ENCODE measurements around the gene CNTN5.

Gene CNTN5

GRCh38 chr11:100297516-100297915 is 1276.8 kb downstream of the CNTN5 start:
- Histone ChIP-seq H3K27ac (ENCODE audit: low read length) (no peak overlapping the region), H3K9me3 (ENCODE audit: control insufficient read depth, low read depth, low read length) (no peaks in the 10 kb centered on the region), H3K9ac (ENCODE audit: low read length) (no peak overlapping the region), H3K36me3 (ENCODE audit: control insufficient read depth, low read depth, low read length) (no peaks in the 10 kb centered on the region), H3K4me1 (ENCODE audit: control insufficient read depth, low read depth, low read length) (peaks cover 19% of the 10 kb centered on the region), H3K27me3 (ENCODE audit: control insufficient read depth, insufficient read depth, low read length) (no peaks in the 10 kb centered on the region), H3K4me3 (ENCODE audit: low read length) (no peak overlapping the region)

- no peaks in the 10 kb centered on the region for H3K27me3 ChIP-seq (ENCODE audit: control insufficient read depth, insufficient read depth, low read length)
- no peaks in the 10 kb centered on the region for H3K9me3 ChIP-seq (ENCODE audit: control insufficient read depth, low read depth, low read length)
- H3K4me3 ChIP-seq (ENCODE audit: low read length), result no peak overlapping the region
- peaks cover 4% of the 10 kb centered on the region for H3K4me1 ChIP-seq (ENCODE audit: control insufficient read depth, low read depth, low read length)
- H3K9ac ChIP-seq (ENCODE audit: low read length), result no peak overlapping the region
- H3K27ac ChIP-seq (ENCODE audit: low read length), result no peak overlapping the region
- H3K36me3 ChIP-seq (ENCODE audit: control insufficient read depth, low read depth, low read length), result no peaks in the 10 kb centered on the region
Observed at GRCh38 chr11:100302824-100303223, 1282.1 kb downstream of the CNTN5 start.

GRCh38 chr11:100303897-100304296 is 1283.1 kb downstream of the CNTN5 start:
- Histone ChIP-seq H3K27me3 (ENCODE audit: control insufficient read depth, insufficient read depth, low read length) (no peaks in the 10 kb centered on the region), H3K4me3 (ENCODE audit: low read length) (no peak overlapping the region), H3K4me1 (ENCODE audit: control insufficient read depth, low read depth, low read length) (no peaks in the 10 kb centered on the region), H3K9me3 (ENCODE audit: control insufficient read depth, low read depth, low read length) (no peaks in the 10 kb centered on the region), H3K27ac (ENCODE audit: low read length) (no peak overlapping the region), H3K9ac (ENCODE audit: low read length) (no peak overlapping the region), H3K36me3 (ENCODE audit: control insufficient read depth, low read depth, low read length) (no peaks in the 10 kb centered on the region)

GRCh38 chr11:100308202-100308601 is 1287.5 kb downstream of the CNTN5 start:
- Histone ChIP-seq H3K36me3 (ENCODE audit: control insufficient read depth, low read depth, low read length) (no peaks in the 10 kb centered on the region), H3K4me1 (ENCODE audit: control insufficient read depth, low read depth, low read length) (no peaks in the 10 kb centered on the region), H3K4me3 (ENCODE audit: low read length) (no peak overlapping the region), H3K27me3 (ENCODE audit: control insufficient read depth, insufficient read depth, low read length) (no peaks in the 10 kb centered on the region), H3K9ac (ENCODE audit: low read length) (no peak overlapping the region), H3K27ac (ENCODE audit: low read length) (no peak overlapping the region), H3K9me3 (ENCODE audit: control insufficient read depth, low read depth, low read length) (no peaks in the 10 kb centered on the region)

- H3K27me3 ChIP-seq (ENCODE audit: control insufficient read depth, insufficient read depth, low read length), result no peaks in the 10 kb centered on the region
- no peaks in the 10 kb centered on the region for H3K36me3 ChIP-seq (ENCODE audit: control insufficient read depth, low read depth, low read length)
- no peaks in the 10 kb centered on the region for H3K4me1 ChIP-seq (ENCODE audit: control insufficient read depth, low read depth, low read length)
- no peak overlapping the region for H3K4me3 ChIP-seq (ENCODE audit: low read length)
- no peaks in the 10 kb centered on the region for H3K9me3 ChIP-seq (ENCODE audit: control insufficient read depth, low read depth, low read length)
- H3K9ac ChIP-seq (ENCODE audit: low read length), result no peak overlapping the region
- H3K27ac ChIP-seq (ENCODE audit: low read length), result no peak overlapping the region
Observed at GRCh38 chr11:100315946-100316345, 1295.2 kb downstream of the CNTN5 start.

GRCh38 chr11:100316952-100317351 is 1296.2 kb downstream of the CNTN5 start:
- no peaks in the 10 kb centered on the region for H3K27me3 ChIP-seq (ENCODE audit: control insufficient read depth, insufficient read depth, low read length)
- H3K36me3 ChIP-seq (ENCODE audit: control insufficient read depth, low read depth, low read length), result no peaks in the 10 kb centered on the region
- H3K4me1 ChIP-seq (ENCODE audit: control insufficient read depth, low read depth, low read length), result no peaks in the 10 kb centered on the region
- H3K9ac ChIP-seq (ENCODE audit: low read length), result no peak overlapping the region
- no peak overlapping the region for H3K4me3 ChIP-seq (ENCODE audit: low read length)
- H3K27ac ChIP-seq (ENCODE audit: low read length), result no peak overlapping the region
- no peaks in the 10 kb centered on the region for H3K9me3 ChIP-seq (ENCODE audit: control insufficient read depth, low read depth, low read length)

- H3K9ac ChIP-seq (ENCODE audit: low read length), result no peak overlapping the region
Observed at GRCh38 chr11:100319691-100320090, 1298.9 kb downstream of the CNTN5 start.

GRCh38 chr11:100328626-100329340 is 1308.0 kb downstream of the CNTN5 start:
- no peak overlapping the region for H3K27ac ChIP-seq (ENCODE audit: low read length)
- H3K4me3 ChIP-seq (ENCODE audit: low read length), result no peak overlapping the region
- peaks cover 3% of the 10 kb centered on the region for H3K4me1 ChIP-seq (ENCODE audit: control insufficient read depth, low read depth, low read length)
- no peaks in the 10 kb centered on the region for H3K36me3 ChIP-seq (ENCODE audit: control insufficient read depth, low read depth, low read length)
- no peaks in the 10 kb centered on the region for H3K9me3 ChIP-seq (ENCODE audit: control insufficient read depth, low read depth, low read length)
- no peak overlapping the region for H3K9ac ChIP-seq (ENCODE audit: low read length)
- H3K27me3 ChIP-seq (ENCODE audit: control insufficient read depth, insufficient read depth, low read length), result no peaks in the 10 kb centered on the region

More at GRCh38 chr11:100319691-100320090, 1298.9 kb downstream of the CNTN5 start:
- H3K36me3 ChIP-seq (ENCODE audit: control insufficient read depth, low read depth, low read length), result no peaks in the 10 kb centered on the region
- H3K9me3 ChIP-seq (ENCODE audit: control insufficient read depth, low read depth, low read length), result no peaks in the 10 kb centered on the region
- no peak overlapping the region for H3K27ac ChIP-seq (ENCODE audit: low read length)
- H3K27me3 ChIP-seq (ENCODE audit: control insufficient read depth, insufficient read depth, low read length), result no peaks in the 10 kb centered on the region
- no peak overlapping the region for H3K4me3 ChIP-seq (ENCODE audit: low read length)
- H3K4me1 ChIP-seq (ENCODE audit: control insufficient read depth, low read depth, low read length), result no peaks in the 10 kb centered on the region

- H3K9me3 ChIP-seq (ENCODE audit: control insufficient read depth, low read depth, low read length), result no peaks in the 10 kb centered on the region
- peaks cover 3% of the 10 kb centered on the region for H3K4me1 ChIP-seq (ENCODE audit: control insufficient read depth, low read depth, low read length)
- no peaks in the 10 kb centered on the region for H3K36me3 ChIP-seq (ENCODE audit: control insufficient read depth, low read depth, low read length)
- no peak overlapping the region for H3K9ac ChIP-seq (ENCODE audit: low read length)
- H3K4me3 ChIP-seq (ENCODE audit: low read length), result no peak overlapping the region
- no peaks in the 10 kb centered on the region for H3K27me3 ChIP-seq (ENCODE audit: control insufficient read depth, insufficient read depth, low read length)
- no peak overlapping the region for H3K27ac ChIP-seq (ENCODE audit: low read length)
Observed at GRCh38 chr11:100329352-100329751, 1308.6 kb downstream of the CNTN5 start.

GRCh38 chr11:100336873-100337272 is 1316.1 kb downstream of the CNTN5 start:
- no peak overlapping the region for H3K4me3 ChIP-seq (ENCODE audit: low read length)
- no peaks in the 10 kb centered on the region for H3K4me1 ChIP-seq (ENCODE audit: control insufficient read depth, low read depth, low read length)
- no peaks in the 10 kb centered on the region for H3K9me3 ChIP-seq (ENCODE audit: control insufficient read depth, low read depth, low read length)

GRCh38 chr11:100338144-100338840 is 1317.5 kb downstream of the CNTN5 start:
- H3K4me3 ChIP-seq (ENCODE audit: low read length), result no peak overlapping the region
- H3K9me3 ChIP-seq (ENCODE audit: control insufficient read depth, low read depth, low read length), result no peaks in the 10 kb centered on the region
- no peak overlapping the region for H3K27ac ChIP-seq (ENCODE audit: low read length)
- no peaks in the 10 kb centered on the region for H3K4me1 ChIP-seq (ENCODE audit: control insufficient read depth, low read depth, low read length)
- H3K27me3 ChIP-seq (ENCODE audit: control insufficient read depth, insufficient read depth, low read length), result no peaks in the 10 kb centered on the region
- H3K9ac ChIP-seq (ENCODE audit: low read length), result no peak overlapping the region
- no peaks in the 10 kb centered on the region for H3K36me3 ChIP-seq (ENCODE audit: control insufficient read depth, low read depth, low read length)

More at GRCh38 chr11:100336873-100337272, 1316.1 kb downstream of the CNTN5 start:
- Histone ChIP-seq H3K36me3 (ENCODE audit: control insufficient read depth, low read depth, low read length) (no peaks in the 10 kb centered on the region), H3K27me3 (ENCODE audit: control insufficient read depth, insufficient read depth, low read length) (no peaks in the 10 kb centered on the region), H3K27ac (ENCODE audit: low read length) (no peak overlapping the region), H3K9ac (ENCODE audit: low read length) (no peak overlapping the region)

Data from iPS-18a (cell line).